ENCODE data around the gene PTOV1. TPM values are rescaled to one million over a fixed set of nuclear protein-coding genes. Genes with fewer than 3 reads are reported as not detected.

Gene PTOV1
- total and polyA plus RNA-seq, 2 of the 8 experiments (the other 6 are each of a cell fraction or from before 2014, with no cell fraction given): 147 to 251 TPM

- TF ChIP-seq KDM5A (IDR thresholded peaks at IDR 0.05; ENCODE audit: low read length): no peak
- TF ChIP-seq SRF (IDR thresholded peaks at IDR 0.05; ENCODE audit: low read depth, low read length): no peak
- no peak for TF ChIP-seq ATF2 (IDR thresholded peaks at IDR 0.05; ENCODE audit: low read length)
- no peak for TF ChIP-seq CTCF (IDR thresholded peaks at IDR 0.05; ENCODE audit: control extremely low read depth in 1 of 3, insufficient read depth in 1 of 3, low read depth in 1 of 3, low read length in 3 of 3)
- TF ChIP-seq CTBP2 (IDR thresholded peaks at IDR 0.05; ENCODE audit: borderline replicate concordance, insufficient read depth, insufficient read length, low read length): no peak
- peak; percentile 84 for TF ChIP-seq SAP30 (IDR thresholded peaks at IDR 0.05; ENCODE audit: insufficient read depth, insufficient replicate concordance, low read length)
- no peak for TF ChIP-seq BCL11A (IDR thresholded peaks at IDR 0.05; ENCODE audit: low read depth in 2 of 2, low read length in 2 of 2)
- TF ChIP-seq BRCA1 (IDR thresholded peaks at IDR 0.05; ENCODE audit: low read depth, low read length): no peak
- no peak for TF ChIP-seq SP2 (IDR thresholded peaks at IDR 0.05; ENCODE audit: low read length)
- no peak for TF ChIP-seq SUZ12 (IDR thresholded peaks at IDR 0.05; ENCODE audit: low read length)
- TF ChIP-seq RNF2 (IDR thresholded peaks at IDR 0.05; ENCODE audit: borderline replicate concordance, low read depth, low read length, missing control alignments, poor library complexity, severe bottlenecking): no peak
These were observed 699 bp downstream of the PTOV1 start (continued) for GRCh38 chr19:49851456-49852259.

All from H1 (cell line).